GM18517 (cell line): ENCODE data around the gene FRMD7.

Source experiments
- ATAC-seq: cut with Tn5 transposase; IDR thresholded peaks from one replicate; pipeline ENCODE4 v1.9.1; 2021; ENCODE audit warnings: mild to moderate bottlenecking, moderate library complexity; ENCODE audit not compliant: unreplicated experiment

Gene FRMD7

DNA sequence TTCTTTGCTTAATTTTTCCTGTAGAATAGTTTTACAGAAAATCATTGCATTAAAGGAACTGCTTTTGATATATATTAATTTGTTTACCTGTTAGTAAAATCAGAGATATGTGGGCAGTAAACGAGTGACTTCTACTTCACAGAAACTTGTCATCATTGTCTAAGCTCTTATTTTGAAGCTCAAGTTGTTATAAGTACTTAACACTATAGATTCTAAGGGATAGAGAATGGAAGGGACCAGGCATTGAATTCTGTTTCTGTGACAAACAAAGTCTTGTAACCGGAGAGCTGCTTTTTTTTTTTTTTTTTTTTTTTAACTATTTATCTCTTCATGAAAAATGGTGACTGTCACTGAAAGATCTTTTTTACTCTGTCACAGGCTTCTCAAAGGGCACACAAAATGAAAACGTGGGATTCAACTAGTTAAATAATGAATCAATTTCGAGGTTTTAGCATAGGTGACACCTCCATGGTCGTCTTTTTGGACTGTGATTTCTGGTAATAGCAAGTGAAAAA is 90.3 kb downstream of the FRMD7 start:
- ATAC-seq, result no peak

DNA sequence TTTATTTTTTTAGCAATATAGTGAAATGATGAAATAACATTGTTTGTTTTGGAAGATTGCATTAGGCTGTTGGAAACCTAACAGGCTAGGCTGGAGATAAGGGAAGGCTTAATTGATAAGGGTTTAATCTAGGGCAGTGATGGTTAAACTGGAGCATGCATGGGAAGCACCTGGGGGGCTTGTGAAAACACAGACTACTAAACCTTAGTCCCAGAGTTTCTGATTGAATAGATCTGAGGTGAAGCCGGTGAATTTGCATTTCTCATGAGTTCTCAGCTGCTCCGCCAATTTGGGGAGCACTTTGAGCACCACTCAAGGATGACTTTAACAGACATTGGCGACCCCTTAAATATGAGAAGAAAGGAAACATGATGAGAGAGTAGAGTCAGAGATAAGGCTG is 93.2 kb downstream of the FRMD7 start:
- ATAC-seq, result no peak

DNA sequence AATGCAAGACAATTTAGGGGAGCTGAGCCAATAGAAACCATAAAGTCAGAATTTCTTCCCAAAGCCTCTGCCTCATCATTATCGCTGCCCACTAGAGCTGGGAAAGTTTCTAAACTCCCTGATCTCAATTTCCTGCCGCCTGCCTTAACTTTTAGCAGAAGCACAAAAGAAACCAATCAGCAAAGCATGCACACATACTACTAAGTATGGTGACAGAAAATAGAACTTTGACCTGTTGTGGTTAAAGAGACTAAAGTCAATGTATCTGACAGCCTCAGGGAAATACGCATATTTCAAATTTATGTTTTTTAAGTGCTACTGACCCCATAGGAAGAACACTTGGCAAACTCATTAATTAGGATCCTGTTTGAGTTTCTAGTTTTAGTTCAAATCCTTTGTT is 94.7 kb downstream of the FRMD7 start:
- ATAC-seq, result no peak

DNA sequence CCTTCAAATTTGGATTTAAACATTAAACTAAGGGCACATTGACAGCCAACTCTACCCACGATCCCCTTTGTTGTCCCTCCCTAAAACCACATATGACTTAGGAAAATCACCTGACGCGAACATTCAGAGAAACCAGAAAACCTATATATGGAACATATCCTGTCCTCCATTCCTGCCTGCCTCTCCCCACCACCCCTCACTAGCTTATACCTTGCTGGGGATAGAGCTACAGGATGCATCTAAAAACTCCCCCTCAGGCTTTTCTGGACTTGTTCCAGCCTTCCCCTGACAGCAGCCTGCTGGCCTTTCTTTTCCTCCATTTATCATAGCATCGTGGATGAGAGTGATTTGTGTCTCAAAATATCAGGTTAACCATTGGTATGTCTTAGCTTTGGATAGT is 96.0 kb downstream of the FRMD7 start:
- ATAC-seq, result no peak

DNA sequence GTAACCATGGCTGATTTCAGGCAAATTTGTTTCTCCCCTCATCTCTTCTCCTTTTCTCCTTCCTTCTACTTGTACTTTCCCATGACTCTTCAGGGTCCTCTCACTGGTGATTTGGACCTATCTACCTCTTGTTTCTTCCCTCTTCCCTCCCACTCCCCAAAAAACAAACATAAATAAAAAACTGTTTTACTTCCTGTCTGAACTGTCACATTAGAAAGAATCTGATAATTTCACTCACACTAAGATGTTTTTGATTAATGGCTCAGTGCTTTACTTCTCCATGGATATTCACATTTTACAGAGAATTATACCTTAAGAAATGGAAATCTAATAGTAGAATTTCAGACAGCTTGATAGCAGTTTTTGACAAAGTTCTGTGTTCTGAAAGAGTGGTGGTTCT is 97.6 kb downstream of the FRMD7 start:
- ATAC-seq, result no peak
